KG1 (cell line): ENCODE data around the gene SLC49A3.

Source experiments
- DNase-seq: peaks from one replicate; lab custom pipeline; 2025; lab: John Stamatoyannopoulos, UW

Gene SLC49A3

GRCh38 chr4:666822-667544 lies 22.0 kb downstream of the SLC49A3 start:
- DNase-seq, result no peak

- no peak for DNase-seq
These were observed 22.5 kb downstream of the SLC49A3 start for GRCh38 chr4:666436-666810.

- no peak for DNase-seq
These were observed 23.1 kb downstream of the SLC49A3 start for GRCh38 chr4:665751-666435.

GRCh38 chr4:665381-665750 lies 23.6 kb downstream of the SLC49A3 start:
- no peak for DNase-seq

GRCh38 chr4:664713-665231 lies 24.2 kb downstream of the SLC49A3 start:
- no peak for DNase-seq

- DNase-seq, result peak; percentile 46
These were observed 25.2 kb downstream of the SLC49A3 start for GRCh38 chr4:663438-664428.

- DNase-seq, result no peak
These were observed 25.9 kb downstream of the SLC49A3 start for GRCh38 chr4:663046-663437.

GRCh38 chr4:661881-662761 lies 26.8 kb downstream of the SLC49A3 start:
- DNase-seq, result no peak

GRCh38 chr4:661231-661630 lies 27.7 kb downstream of the SLC49A3 start:
- no peak for DNase-seq

- DNase-seq, result no peak
These were observed 28.6 kb downstream of the SLC49A3 start for GRCh38 chr4:660401-660800.

- DNase-seq, result no peak
These were observed 29.1 kb downstream of the SLC49A3 start for GRCh38 chr4:659851-660250.

GRCh38 chr4:658681-659667 lies 30.0 kb downstream of the SLC49A3 start:
- no peak for DNase-seq

- DNase-seq, result no peak
These were observed 30.9 kb downstream of the SLC49A3 start for GRCh38 chr4:657834-658667.

GRCh38 chr4:657338-657833 lies 31.6 kb downstream of the SLC49A3 start:
- DNase-seq, result no peak

- DNase-seq, result no peak
These were observed 32.3 kb downstream of the SLC49A3 start for GRCh38 chr4:656436-657337.

- DNase-seq, result no peak
These were observed 33.3 kb downstream of the SLC49A3 start for GRCh38 chr4:655464-656151.

- no peak for DNase-seq
These were observed 34.0 kb downstream of the SLC49A3 start for GRCh38 chr4:654871-655463.
